GM12872 (cell line): ENCODE data around the gene ALKAL2.

Experiments
- TF ChIP-seq, protein P1 (sequence below): IDR thresholded peaks from 3 replicates; pipeline ENCODE4 v1.5.1; 2011; ENCODE audit warnings: low read depth, mild to moderate bottlenecking, low read length, moderate library complexity; ENCODE audit not compliant: insufficient read depth

Gene ALKAL2

DNA sequence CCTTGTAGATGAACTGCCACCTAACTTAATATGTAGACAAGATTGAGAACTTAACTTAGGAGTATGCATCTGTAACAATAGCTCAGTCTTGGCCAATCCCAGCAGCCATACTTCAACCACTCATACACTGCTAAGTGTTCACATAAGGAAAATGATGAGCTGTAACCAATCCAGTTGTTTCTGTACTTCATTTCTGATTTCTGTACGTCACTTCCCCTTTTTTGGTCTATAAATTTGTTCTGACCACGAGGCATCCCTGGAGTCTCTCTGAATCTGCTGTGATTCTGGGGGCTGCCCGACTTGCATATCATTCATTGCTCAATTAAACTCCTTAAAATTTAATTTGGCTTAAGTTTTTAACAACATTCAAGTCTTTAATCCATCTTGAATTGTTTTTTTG, 30.5 kb downstream of the ALKAL2 start:
- TF ChIP-seq, protein P1, sequence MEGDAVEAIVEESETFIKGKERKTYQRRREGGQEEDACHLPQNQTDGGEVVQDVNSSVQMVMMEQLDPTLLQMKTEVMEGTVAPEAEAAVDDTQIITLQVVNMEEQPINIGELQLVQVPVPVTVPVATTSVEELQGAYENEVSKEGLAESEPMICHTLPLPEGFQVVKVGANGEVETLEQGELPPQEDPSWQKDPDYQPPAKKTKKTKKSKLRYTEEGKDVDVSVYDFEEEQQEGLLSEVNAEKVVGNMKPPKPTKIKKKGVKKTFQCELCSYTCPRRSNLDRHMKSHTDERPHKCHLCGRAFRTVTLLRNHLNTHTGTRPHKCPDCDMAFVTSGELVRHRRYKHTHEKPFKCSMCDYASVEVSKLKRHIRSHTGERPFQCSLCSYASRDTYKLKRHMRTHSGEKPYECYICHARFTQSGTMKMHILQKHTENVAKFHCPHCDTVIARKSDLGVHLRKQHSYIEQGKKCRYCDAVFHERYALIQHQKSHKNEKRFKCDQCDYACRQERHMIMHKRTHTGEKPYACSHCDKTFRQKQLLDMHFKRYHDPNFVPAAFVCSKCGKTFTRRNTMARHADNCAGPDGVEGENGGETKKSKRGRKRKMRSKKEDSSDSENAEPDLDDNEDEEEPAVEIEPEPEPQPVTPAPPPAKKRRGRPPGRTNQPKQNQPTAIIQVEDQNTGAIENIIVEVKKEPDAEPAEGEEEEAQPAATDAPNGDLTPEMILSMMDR, result no peak

DNA sequence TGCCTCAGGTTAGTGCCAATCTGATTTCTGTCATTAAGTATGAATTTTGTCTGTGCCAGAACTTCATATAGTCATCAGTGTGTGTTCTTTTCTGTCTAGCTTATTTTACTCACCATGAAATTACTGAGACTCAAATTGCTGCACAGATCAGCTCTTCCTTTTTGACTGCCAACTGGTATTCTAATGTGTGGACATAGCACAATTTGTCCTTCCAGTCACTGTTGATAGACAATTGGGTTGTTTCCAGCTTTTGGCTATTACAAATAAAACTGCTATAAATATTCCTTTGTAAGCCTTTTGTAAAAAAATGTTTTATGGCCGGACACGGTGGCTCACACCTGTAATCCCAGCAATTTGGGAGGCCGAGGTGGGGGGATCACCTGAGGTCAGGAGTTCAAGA, 31.8 kb downstream of the ALKAL2 start:
- TF ChIP-seq, protein P1, result no peak

DNA sequence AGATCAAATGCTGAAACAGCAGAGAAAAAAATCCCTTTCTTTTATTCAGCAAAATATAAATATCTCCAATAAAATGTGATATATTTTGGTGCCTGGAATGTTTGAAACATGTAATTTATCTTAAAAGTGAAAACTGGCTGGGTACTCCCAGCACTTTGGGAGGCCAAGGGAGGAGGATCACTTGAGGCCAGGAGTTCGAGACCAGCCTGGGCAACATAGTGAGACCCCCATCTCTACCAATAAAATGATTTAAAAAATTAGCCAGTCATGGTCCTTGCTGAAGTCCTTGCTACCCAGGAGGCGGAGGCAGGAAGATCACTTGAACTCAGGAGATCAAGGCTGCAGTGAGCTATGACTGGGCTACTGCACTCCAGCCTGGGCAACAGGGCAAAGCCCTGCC, 32.7 kb downstream of the ALKAL2 start:
- TF ChIP-seq, protein P1, result no peak

DNA sequence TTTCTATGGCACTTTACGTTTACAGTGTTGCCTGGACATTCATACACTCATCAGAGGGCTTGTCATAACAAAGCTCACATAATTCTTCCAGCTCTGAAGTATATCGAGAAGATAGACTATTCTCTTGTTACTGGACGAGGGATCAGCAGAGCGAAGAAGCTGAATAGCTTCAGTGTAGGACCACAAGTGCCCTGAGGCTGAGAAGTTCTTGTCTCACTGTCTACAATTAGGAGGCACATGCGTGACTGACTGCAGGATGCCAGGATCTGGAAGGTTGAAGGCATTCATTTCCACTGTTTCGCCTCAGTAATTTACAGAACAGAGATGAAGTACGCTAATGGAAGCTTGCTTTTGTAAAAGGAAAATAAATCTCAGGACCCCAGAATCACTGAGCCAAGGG, 33.6 kb downstream of the ALKAL2 start:
- TF ChIP-seq, protein P1, result no peak

DNA sequence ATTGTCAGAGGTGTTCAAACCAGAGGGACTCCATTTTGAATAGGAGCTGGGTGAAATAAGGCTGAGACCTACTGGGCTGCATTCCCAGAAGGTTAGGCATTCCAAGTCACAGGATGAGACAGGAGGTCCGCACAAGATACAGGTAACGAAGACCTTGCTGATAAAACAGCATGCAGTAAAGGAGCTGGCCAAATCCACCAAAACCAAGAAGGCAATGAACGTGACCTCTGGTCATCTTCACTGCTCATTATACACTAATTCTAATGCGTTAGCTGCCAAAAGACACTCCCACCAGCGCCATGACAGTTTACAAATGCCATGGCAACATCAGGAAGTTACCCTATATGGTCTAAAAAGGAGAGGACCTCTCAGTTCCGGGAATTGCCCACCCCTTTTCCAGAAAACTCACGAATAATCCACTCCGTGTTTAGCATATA, 34.7 kb downstream of the ALKAL2 start:
- TF ChIP-seq, protein P1, result no peak

DNA sequence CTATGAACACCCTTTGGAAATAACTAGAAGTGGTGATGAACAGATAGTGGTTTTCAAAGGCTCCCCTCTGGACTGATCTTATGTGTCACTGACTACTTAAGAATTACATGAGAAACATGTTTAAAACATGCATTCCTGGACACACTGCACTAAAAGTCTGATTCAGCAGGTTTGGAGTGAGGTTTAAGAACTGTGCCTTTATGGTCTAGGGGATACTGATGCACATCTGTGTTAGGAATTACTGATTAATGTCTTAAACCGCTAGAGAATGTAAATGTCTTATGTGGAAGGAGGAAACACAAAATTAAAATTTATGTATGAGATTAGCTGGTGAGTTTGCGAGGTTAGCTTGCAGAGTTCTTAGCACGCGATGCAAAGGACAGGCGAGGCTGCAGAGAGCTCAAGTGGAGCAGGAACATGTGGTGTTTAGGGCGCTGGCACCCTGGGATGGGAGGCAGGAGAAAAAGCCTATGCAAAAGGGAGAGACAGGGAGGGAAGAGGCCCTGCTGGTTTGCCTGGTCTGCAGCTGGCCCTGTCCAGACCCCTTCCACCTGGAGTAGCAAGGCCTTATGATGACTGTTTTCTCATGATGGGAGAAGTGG, 35.8 kb downstream of the ALKAL2 start:
- TF ChIP-seq, protein P1, result no peak

DNA sequence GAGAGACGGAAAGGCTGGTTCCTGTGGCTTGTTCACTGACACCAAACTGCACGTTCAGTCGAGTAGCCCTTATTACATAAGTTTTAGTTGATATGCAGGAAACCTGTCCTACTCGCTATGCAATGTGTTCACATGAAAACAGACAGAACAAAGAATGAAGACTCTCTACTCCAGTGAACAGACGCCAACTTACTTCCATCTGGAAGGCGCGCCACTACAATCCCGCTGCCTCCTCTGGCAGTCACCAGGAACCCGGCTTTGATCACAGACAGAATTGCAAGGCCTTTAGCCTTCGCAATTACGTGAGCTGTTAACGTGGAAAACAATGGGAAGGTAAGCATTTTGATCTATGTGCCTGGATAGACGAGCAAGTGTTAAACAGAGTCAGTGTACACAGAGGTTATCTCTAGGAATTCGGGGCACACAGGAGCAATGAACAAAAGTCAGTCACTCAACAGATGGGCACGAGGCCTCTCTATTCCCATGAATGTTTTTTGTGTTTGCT, 38.3 kb downstream of the ALKAL2 start:
- TF ChIP-seq, protein P1, result no peak
